ENCODE measurements around the gene FAM200C.

DNA sequence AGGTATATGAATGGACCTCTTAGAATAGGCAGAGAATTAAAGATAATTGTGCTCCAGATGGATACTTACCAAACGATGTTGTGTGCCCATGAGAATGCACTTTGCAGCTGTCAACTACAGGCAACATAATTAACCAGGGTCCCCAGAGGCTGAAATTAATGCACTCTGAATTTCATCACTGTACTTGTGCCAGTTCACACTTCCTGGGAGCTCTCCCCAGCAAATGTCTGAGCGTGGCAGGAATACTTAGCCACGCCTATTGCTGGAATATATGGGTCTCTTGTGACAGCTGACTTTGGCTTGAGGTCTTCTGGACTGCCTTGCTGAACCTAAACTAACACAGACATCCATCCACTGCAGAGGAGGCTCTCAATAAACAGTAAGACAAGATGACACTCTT, 17.5 kb downstream of the FAM200C start:
- TF ChIP-seq, protein P1, sequence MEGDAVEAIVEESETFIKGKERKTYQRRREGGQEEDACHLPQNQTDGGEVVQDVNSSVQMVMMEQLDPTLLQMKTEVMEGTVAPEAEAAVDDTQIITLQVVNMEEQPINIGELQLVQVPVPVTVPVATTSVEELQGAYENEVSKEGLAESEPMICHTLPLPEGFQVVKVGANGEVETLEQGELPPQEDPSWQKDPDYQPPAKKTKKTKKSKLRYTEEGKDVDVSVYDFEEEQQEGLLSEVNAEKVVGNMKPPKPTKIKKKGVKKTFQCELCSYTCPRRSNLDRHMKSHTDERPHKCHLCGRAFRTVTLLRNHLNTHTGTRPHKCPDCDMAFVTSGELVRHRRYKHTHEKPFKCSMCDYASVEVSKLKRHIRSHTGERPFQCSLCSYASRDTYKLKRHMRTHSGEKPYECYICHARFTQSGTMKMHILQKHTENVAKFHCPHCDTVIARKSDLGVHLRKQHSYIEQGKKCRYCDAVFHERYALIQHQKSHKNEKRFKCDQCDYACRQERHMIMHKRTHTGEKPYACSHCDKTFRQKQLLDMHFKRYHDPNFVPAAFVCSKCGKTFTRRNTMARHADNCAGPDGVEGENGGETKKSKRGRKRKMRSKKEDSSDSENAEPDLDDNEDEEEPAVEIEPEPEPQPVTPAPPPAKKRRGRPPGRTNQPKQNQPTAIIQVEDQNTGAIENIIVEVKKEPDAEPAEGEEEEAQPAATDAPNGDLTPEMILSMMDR (IDR thresholded peaks at IDR 0.05; ENCODE audit: insufficient read depth, low read length): no peak
- no peak for TF ChIP-seq POLR2AphosphoS5 (IDR thresholded peaks at IDR 0.05; ENCODE audit: low read depth)
